HG03060 (cell line): ENCODE measurements around the gene PIP5KL1.

ENCODE experiments used
- ATAC-seq: cut with Tn5 transposase; IDR thresholded peaks from one replicate; pipeline ENCODE4 v1.9.1; 2021; ENCODE audit warnings: low read depth, moderate number of reproducible peaks; ENCODE audit not compliant: unreplicated experiment

Gene PIP5KL1

DNA sequence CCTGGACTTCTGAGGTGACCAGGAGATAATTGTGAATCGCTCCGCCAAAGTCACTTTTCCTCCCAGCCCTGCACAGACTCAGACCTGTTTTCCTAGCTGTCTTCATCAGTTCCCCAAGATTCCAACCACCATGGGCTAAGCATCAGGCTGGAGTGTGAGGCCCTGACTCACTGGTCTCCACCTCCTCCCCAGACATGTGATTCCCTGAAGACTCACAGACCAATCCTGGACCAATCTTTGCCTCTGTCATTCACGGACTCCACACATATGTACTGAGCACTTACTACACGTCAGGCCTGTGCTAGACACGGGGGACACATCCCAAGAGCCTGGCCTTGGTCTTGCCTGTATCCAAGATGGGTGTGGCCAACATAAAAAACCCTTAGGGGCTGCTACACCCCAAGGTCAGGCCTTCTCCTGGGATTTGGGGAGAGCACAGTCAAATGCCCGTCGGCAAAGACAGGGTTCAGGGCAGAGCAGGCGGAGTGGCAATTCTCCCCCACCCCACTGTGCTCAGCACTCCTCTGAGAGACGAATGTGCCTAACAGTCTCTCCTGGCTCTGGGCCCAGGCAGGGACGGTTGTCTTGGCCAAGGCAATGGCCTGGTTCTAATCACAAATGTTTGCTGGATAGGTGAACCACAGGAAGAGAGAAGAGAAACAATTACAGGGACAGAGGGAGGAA is 38.3 kb upstream of the PIP5KL1 start:
- ATAC-seq, result no peak

DNA sequence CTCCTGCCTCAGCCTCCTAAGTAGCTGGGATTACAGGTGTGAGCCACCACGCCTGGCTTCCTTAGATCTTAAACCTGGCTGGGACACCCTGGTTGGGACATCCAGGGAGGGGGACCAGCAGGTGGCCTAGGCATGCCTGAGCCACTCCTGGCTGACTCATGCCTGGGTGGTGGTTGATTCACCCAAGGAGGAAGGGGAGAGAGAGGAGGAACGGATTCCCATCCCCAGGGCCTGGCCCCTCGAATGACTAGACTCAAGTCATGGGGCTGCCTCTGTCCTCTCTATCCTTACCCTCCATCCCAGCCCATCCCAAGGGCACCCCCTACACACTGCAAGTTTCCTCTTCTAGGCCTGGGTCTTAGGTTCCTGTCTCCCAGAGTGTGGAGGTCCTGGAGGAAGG is 37.5 kb upstream of the PIP5KL1 start:
- ATAC-seq, result no peak

DNA sequence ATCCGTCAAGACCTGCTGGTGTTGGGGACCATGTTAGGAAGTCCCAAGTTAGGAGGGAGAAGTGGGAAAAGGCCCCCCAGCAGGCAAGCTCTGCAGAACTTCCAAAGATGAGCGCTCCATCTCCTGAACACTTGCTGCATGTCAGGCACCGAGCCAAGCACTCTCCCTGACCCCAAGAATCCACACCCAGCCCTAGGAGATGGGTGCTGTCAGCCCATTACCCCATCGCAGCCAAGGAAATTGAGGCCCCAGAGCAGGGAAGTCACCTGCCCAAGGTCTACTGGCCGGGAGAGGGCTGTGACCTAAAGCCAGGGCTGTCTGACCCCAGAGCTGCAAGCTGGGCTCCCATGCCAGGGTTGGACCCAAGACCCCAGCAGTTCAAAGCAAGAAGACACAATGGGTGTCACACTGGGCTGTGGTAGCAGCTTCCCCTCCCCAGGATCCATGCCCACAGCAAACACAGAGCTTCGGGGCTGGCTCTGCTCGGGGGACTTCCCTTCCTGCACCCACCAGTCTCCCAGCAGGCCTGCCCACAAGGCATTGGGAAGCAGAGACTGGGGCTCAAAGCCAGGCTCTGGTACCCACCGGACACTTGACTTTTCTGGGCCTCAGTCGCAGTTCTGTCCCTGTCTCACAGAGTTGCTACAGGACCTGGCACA is 36.7 kb upstream of the PIP5KL1 start:
- no peak for ATAC-seq

- ATAC-seq, result no peak
These were observed 36.0 kb upstream of the PIP5KL1 start for GRCh38 chr9:127966416-127967150.

- ATAC-seq, result no peak
These were observed 35.4 kb upstream of the PIP5KL1 start for GRCh38 chr9:127965953-127966352.

GRCh38 chr9:127963359-127964064 is 32.9 kb upstream of the PIP5KL1 start:
- no peak for ATAC-seq

DNA sequence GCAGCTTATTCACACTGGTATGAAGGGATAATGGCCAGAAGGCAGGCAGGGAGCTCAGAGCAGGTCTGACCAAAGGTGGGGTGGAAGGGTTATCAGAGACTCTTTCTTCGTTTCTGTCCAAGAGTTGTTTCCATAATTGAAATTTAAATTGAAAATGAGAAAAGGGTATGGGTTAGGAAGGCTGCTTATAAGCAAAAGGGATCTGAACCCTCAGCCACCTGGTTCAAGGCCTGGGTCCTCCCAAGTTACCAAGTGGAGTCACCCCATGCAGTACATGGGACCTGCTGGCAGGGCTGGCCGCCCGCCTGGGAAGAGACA is 32.4 kb upstream of the PIP5KL1 start:
- no peak for ATAC-seq

DNA sequence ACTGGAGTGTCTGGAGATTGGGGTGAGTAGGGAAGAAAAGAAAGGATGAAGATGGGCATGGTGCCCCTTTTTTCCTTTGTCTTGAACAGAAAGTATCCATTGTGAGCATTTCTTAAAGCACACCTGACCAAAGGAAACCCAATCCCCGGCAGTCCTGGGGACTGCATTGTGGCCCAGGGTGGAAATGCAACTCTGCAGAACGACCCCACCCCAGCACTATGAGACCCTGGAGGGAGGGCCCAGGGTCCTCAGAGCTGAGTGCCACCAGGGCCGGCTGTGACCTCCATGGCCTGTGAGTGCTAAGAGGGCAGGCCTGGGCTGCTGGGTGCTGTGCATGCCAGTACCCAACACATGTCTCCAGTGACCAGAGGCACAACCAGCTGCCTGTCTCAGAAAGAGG is 31.7 kb upstream of the PIP5KL1 start:
- ATAC-seq, result no peak

- ATAC-seq, result no peak
These were observed 31.1 kb upstream of the PIP5KL1 start for GRCh38 chr9:127961613-127962155.

DNA sequence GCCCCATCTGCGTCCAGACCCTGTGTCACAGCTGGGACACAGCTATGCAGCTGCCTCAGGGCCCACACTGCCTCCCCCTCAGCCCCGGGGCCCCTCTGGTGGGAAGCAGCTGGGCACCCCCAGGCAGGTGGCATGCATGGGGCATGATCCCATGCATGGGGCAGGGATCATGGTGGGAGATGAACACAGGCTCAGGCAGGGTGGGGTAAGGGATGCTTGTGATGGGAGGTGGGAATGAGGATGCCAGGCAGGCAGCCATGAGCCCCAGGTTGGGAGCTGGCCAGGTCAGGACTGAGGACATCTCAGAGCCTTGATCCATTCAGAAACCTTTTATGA is 30.5 kb upstream of the PIP5KL1 start:
- no peak for ATAC-seq

- no peak for ATAC-seq
These were observed 30.0 kb upstream of the PIP5KL1 start for GRCh38 chr9:127960410-127961154.

- ATAC-seq, result no peak
These were observed 29.3 kb upstream of the PIP5KL1 start for GRCh38 chr9:127959841-127960409.

DNA sequence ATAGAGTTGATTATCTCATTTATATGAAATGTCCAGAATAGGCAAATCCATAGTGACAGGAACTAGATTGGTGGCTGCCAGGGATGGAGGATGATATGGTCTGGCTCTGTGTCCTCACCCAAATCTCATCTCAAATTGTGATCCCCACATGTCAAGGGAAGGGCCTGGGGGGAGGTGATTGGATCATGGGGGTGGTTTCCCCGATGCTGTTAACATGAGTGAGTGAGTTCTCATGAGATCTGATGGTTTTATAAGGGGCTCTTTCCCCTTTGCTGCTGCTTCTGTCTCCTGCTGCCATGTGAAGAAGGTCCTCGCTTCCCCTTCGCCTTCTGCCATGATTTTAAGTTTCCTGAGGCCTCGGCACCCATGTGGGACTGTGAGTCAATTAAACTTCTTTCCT is 28.8 kb upstream of the PIP5KL1 start:
- ATAC-seq, result no peak

GRCh38 chr9:127958728-127959127 is 28.2 kb upstream of the PIP5KL1 start:
- ATAC-seq, result no peak

- no peak for ATAC-seq
These were observed 24.9 kb upstream of the PIP5KL1 start for GRCh38 chr9:127955294-127956015.

GRCh38 chr9:127954831-127955293 is 24.3 kb upstream of the PIP5KL1 start:
- no peak for ATAC-seq

- no peak for ATAC-seq
These were observed 23.4 kb upstream of the PIP5KL1 start for GRCh38 chr9:127953768-127954505.

DNA sequence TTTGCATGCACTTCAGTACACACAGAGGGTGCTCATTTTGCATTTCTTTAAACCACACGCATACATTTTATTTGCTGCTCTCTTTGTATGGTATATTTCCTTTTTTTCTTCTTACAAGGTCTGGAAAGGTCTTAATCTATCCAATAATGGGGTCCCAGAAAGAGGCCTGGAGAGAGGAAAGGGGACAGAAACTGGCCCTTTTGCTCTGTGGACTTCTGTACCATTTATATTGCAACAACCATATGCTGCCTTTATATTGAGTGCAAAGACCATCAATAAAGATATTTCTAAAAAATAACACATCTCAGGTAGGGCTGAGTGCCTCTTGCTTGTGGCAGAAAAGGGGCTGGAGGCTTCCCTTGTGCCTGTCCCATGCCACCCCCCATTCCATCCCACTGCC is 22.6 kb upstream of the PIP5KL1 start:
- no peak for ATAC-seq
